ENCODE data around the gene HTR6. TPM values are rescaled to one million over a fixed set of nuclear protein-coding genes. Genes with fewer than 3 reads are reported as not detected.

HTR6 gene
- total RNA-seq, 1 experiment from 2014 or later, result 0.57 TPM

DNA sequence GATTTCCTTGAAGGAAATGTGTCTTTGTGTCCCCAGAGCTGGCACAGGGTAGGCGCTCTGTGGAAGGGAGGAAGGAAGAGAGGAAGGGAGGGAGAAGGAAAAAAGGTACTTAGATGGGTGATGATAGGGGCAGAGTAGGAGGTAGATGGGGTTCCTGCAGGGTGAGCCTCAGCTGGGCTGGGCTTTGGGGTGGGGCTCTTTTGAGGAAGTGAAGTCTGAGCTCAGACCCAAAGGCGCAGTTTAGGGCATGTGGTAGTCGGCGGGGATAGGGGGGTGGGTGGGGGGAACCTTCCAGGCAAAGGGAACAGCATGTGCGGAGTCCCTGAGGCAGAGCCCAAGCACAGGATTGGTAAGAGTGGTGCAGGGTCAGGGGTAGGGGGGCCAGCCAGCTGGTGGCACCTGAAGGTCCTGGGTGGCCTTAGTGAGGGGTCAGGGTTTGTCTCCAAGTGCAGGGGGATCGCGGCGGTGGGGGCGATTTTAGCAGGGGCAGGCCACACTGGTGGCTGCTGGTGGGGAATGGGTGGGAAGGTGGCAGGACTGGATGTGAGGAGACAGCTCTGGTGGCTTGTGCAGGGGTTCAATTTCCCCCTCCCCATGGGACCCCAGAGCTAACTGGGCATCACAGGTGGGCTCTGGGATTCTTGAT is 8.4 kb upstream of the HTR6 start (continued):
- TF ChIP-seq, protein P1, sequence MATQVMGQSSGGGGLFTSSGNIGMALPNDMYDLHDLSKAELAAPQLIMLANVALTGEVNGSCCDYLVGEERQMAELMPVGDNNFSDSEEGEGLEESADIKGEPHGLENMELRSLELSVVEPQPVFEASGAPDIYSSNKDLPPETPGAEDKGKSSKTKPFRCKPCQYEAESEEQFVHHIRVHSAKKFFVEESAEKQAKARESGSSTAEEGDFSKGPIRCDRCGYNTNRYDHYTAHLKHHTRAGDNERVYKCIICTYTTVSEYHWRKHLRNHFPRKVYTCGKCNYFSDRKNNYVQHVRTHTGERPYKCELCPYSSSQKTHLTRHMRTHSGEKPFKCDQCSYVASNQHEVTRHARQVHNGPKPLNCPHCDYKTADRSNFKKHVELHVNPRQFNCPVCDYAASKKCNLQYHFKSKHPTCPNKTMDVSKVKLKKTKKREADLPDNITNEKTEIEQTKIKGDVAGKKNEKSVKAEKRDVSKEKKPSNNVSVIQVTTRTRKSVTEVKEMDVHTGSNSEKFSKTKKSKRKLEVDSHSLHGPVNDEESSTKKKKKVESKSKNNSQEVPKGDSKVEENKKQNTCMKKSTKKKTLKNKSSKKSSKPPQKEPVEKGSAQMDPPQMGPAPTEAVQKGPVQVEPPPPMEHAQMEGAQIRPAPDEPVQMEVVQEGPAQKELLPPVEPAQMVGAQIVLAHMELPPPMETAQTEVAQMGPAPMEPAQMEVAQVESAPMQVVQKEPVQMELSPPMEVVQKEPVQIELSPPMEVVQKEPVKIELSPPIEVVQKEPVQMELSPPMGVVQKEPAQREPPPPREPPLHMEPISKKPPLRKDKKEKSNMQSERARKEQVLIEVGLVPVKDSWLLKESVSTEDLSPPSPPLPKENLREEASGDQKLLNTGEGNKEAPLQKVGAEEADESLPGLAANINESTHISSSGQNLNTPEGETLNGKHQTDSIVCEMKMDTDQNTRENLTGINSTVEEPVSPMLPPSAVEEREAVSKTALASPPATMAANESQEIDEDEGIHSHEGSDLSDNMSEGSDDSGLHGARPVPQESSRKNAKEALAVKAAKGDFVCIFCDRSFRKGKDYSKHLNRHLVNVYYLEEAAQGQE (IDR thresholded peaks at IDR 0.05; ENCODE audit: low read depth), result no peak
- TF ChIP-seq TCF7L2 (IDR thresholded peaks at IDR 0.05; ENCODE audit: borderline replicate concordance, extremely low read depth, insufficient read depth, insufficient read length), result no peak
- no peak for TF ChIP-seq EZH2 (IDR thresholded peaks at IDR 0.05)
- TF ChIP-seq EGR1 (IDR thresholded peaks at IDR 0.05; ENCODE audit: low read depth), result no peak

DNA sequence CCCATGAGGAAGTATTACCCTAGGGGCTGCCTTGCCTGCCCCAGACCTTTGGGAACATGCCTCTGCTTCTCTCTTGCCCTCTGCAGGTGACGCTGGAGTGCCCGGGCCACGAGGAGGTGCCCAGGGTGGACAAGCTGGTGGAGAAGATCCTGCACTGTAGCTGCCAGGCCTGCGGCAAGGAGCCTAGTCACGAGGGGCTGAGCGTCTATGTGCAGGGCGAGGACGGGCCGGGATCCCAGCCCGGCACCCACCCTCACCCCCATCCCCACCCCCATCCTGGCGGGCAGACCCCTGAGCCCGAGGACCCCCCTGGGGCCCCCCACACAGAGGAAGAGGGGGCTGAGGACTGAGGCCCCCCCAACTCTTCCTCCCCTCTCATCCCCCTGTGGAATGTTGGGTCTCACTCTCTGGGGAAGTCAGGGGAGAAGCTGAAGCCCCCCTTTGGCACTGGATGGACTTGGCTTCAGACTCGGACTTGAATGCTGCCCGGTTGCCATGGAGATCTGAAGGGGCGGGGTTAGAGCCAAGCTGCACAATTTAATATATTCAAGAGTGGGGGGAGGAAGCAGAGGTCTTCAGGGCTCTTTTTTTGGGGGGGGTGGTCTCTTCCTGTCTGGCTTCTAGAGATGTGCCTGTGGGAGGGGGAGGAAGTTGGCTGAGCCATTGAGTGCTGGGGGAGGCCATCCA is 7.8 kb upstream of the HTR6 start:
- Histone ChIP-seq H3K9ac (ENCODE audit: low read length) (no peak overlapping the region), H3K36me3 (ENCODE audit: control insufficient read depth in 1 of 2, insufficient read depth in 2 of 2, low read length in 2 of 2) (no peaks in the 10 kb centered on the region)

More for the DNA sequence above, 7.8 kb upstream of the HTR6 start:
- ChIA-PET RAD21 (ENCODE audit: low non-redundant PET in 1 of 2, low total read pairs in 2 of 2, uncharacterized antibody in 2 of 2, unreplicated experiment in 2 of 2) (no interaction called here), CTCF (no interaction called here), POLR2A (no interaction called here)
- H3K9me3 ChIP-seq (ENCODE audit: control insufficient read depth in 1 of 2, insufficient read depth in 1 of 2, low read depth in 1 of 2, low read length in 2 of 2), result no peaks in the 10 kb centered on the region
- no peak overlapping the region for H3K4me2 ChIP-seq (ENCODE audit: low read length)
- no peaks in the 10 kb centered on the region for H3K9me2 ChIP-seq (ENCODE audit: insufficient read depth)
- H2AFZ ChIP-seq (ENCODE audit: low read depth, low read length, poor library complexity, severe bottlenecking), result no peak overlapping the region
- ATAC-seq (no peak), DNase-seq (ENCODE audit: low read depth, low spot score) (no peak)
- peaks cover 4 to 24% of the 10 kb centered on the region in 2 experiments; a peak in 3 of 4 replicates for H3K4me1 ChIP-seq (ENCODE audit: control insufficient read depth in 1 of 2, insufficient read depth in 2 of 2, low read length in 2 of 2)
- intact Hi-C loops (cut with micrococcal nuclease), result loop anchor here (10.0 kb wide), 1 partner anchor 752 kb away; the partner anchor contains the start of gene ALDH4A1
- no peaks in the 10 kb centered on the region for H3K27me3 ChIP-seq (ENCODE audit: insufficient read depth, low read length)
- peaks cover 23% of the 10 kb centered on the region for H3K79me2 ChIP-seq (ENCODE audit: insufficient read depth, low read length)
- no peaks in the 10 kb centered on the region for H4K20me1 ChIP-seq (ENCODE audit: insufficient read depth)
- TF ChIP-seq SIN3A (IDR thresholded peaks at IDR 0.05; ENCODE audit: low read depth), result no peak
- TF ChIP-seq CBX3 (IDR thresholded peaks at IDR 0.05; ENCODE audit: low read depth), result no peak
- TF ChIP-seq SP1 (IDR thresholded peaks at IDR 0.05; ENCODE audit: low read depth), result no peak
- no peak for TF ChIP-seq CEBPB (IDR thresholded peaks at IDR 0.05; ENCODE audit: low read depth)
- no peak for TF ChIP-seq EZH2phosphoT487 (IDR thresholded peaks at IDR 0.05; ENCODE audit: borderline replicate concordance)
- TF ChIP-seq, protein P2, sequence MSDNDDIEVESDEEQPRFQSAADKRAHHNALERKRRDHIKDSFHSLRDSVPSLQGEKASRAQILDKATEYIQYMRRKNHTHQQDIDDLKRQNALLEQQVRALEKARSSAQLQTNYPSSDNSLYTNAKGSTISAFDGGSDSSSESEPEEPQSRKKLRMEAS (IDR thresholded peaks at IDR 0.05), result no peak
- TF ChIP-seq TCF7L2 (IDR thresholded peaks at IDR 0.05; ENCODE audit: borderline replicate concordance, extremely low read depth, insufficient read depth, insufficient read length), result no peak
- TF ChIP-seq POLR2A (IDR thresholded peaks at IDR 0.05; ENCODE audit: borderline replicate concordance, extremely low read depth, insufficient read depth, insufficient read length), result no peak
- TF ChIP-seq ELF1 (IDR thresholded peaks at IDR 0.05; ENCODE audit: borderline replicate concordance, low read depth), result no peak
- TF ChIP-seq, protein P1 (IDR thresholded peaks at IDR 0.05; ENCODE audit: low read depth), result no peak
- no peak for TF ChIP-seq RAD21 (IDR thresholded peaks at IDR 0.05; ENCODE audit: low read depth)
- TF ChIP-seq EGR1 (IDR thresholded peaks at IDR 0.05; ENCODE audit: low read depth), result no peak
- TF ChIP-seq, protein P3, sequence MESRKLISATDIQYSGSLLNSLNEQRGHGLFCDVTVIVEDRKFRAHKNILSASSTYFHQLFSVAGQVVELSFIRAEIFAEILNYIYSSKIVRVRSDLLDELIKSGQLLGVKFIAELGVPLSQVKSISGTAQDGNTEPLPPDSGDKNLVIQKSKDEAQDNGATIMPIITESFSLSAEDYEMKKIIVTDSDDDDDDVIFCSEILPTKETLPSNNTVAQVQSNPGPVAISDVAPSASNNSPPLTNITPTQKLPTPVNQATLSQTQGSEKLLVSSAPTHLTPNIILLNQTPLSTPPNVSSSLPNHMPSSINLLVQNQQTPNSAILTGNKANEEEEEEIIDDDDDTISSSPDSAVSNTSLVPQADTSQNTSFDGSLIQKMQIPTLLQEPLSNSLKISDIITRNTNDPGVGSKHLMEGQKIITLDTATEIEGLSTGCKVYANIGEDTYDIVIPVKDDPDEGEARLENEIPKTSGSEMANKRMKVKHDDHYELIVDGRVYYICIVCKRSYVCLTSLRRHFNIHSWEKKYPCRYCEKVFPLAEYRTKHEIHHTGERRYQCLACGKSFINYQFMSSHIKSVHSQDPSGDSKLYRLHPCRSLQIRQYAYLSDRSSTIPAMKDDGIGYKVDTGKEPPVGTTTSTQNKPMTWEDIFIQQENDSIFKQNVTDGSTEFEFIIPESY (IDR thresholded peaks at IDR 0.05; ENCODE audit: extremely low read depth, insufficient replicate concordance, low read length), result no peak
- no peak overlapping the region for H3K27ac ChIP-seq (ENCODE audit: low read depth, low read length)
- no peak overlapping the region for H3K4me3 ChIP-seq (replicated peaks in 1 of 2; ENCODE audit: low read depth in 1 of 2, low read length in 2 of 2)
- no TSS peak for BruUV-seq (replicated peaks)
